HG02623 (cell line): ENCODE measurements around the gene TREX2.

Experiments used
- ATAC-seq: cut with Tn5 transposase; IDR thresholded peaks from one replicate; pipeline ENCODE4 v1.9.1; 2021; ENCODE audit warnings: moderate library complexity; ENCODE audit not compliant: unreplicated experiment

Gene TREX2, protein sequence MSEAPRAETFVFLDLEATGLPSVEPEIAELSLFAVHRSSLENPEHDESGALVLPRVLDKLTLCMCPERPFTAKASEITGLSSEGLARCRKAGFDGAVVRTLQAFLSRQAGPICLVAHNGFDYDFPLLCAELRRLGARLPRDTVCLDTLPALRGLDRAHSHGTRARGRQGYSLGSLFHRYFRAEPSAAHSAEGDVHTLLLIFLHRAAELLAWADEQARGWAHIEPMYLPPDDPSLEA

GRCh38 chrX:153445856-153446635 is at the start of gene TREX2:
Gene TREX2 (minus strand): TSS chrX:153446056. CDS start chrX:153445430, 626 bp downstream.
- no peak for ATAC-seq

DNA sequence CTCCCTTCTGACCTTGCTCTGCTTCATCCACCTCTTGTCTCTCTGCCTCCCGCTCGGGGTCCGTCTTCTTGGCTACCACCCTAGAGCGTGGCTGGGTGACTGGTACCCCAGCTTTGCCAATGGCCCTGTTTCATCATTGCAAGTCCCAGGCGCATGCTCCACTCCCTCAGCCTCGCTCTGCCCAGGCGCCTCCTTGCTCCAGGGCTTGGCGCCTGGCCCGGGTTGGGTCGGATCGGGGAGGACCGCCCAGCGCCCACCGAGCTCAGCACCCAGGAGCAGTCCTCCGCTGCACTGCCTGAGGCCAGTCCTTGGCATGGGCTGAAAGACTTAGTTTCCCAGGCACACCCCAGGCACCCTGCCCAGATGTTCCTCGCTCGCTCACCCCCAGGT is 49.5 kb upstream of the TREX2 start:
- ATAC-seq, result no peak

DNA sequence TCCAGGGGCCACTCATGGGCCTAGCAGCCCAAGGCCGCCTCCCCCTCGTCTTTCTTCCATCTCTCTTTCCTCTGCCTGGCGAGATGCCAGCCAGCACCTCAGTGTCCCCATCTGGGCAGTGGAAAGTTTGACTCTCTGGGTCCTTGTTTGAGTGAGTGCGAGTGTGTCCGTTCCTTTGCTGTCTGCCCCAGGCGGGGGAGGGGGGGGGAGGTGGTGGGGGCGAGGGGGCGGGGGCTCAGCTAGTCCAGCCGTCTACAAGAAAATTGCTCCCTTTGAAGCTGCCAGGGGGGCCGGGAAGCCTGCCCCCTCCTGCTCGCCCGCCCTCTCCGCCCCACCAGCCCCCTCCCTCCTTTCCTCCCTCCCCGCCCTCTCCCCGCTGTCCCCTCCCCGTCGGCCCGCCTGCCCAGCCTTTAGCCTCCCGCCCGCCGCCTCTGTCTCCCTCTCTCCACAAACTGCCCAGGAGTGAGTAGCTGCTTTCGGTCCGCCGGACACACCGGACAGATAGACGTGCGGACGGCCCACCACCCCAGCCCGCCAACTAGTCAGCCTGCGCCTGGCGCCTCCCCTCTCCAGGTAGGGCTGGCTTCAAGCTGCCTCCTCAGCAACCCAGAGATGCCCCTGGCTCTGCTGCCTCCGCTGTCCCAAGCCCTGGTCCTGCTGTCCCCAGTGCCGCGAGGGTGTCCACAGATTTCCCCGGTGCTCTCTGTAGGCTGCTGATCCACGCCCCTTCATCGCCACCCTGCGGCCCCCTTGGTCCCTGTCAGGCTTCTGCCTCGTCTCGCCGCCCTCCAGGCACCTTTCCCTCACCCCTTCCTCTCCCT is 48.9 kb upstream of the TREX2 start, which contains the start of gene BGN:
Gene BGN, plus strand, starts transcription at position 440 of the 821 bp plus-strand sequence. CDS start 9,652 bp downstream, outside the sequence.
- ATAC-seq, result no peak

GRCh38 chrX:153494061-153494460 is 48.2 kb upstream of the TREX2 start:
- ATAC-seq, result no peak

- ATAC-seq, result no peak
Observed at GRCh38 chrX:153493085-153493484, 47.2 kb upstream of the TREX2 start.

GRCh38 chrX:153492543-153492942 is 46.7 kb upstream of the TREX2 start:
- no peak for ATAC-seq

DNA sequence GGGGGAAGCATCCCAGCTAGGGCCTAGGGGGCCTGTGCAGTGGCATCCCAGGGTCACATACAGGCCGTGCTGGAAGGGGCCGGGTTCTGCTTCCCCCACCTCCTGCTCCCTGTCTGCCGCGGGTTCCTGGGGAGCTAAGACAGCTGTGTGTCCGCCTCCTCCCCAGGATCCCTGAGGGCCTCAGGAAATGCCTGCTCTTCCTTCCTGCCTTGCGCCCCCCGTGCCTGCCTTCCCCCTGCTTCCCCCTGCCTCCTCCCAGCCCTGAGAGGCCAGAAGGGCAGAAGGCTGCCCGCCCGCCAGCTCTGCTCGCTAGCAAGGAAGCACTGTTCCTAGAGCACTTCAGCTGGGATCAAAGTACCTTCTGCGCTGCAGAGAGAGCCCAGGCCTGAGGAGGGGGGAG is 46.1 kb upstream of the TREX2 start:
- no peak for ATAC-seq

- no peak for ATAC-seq
Observed at GRCh38 chrX:153491351-153491914, 45.6 kb upstream of the TREX2 start.

- no peak for ATAC-seq
Observed at GRCh38 chrX:153490217-153490930, 44.5 kb upstream of the TREX2 start.

GRCh38 chrX:153488231-153488914 is 42.5 kb upstream of the TREX2 start:
- no peak for ATAC-seq

DNA sequence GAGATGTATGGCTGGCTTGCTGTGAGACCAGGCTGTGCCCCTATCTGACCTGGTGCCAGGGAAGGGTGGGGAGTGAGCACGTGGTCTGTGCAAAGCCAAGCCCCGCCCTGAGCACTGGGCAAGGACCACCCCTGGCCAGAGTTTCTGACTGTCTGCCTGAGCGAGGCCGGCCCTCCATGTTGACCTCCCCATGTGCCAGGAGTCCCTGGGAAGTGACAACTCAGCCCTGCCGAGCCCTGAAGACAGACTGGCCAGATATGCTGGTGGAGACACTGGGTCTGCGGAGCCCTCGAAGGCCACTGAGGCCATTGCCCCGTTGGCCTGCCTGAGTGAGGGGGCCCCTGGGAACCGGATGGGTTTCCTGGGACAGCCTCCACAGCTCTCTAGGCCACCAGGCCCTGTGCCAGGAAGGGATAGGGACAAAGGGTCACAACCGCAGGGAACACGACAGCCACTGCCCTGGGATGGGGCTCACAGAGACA is 41.8 kb upstream of the TREX2 start:
- ATAC-seq, result no peak

DNA sequence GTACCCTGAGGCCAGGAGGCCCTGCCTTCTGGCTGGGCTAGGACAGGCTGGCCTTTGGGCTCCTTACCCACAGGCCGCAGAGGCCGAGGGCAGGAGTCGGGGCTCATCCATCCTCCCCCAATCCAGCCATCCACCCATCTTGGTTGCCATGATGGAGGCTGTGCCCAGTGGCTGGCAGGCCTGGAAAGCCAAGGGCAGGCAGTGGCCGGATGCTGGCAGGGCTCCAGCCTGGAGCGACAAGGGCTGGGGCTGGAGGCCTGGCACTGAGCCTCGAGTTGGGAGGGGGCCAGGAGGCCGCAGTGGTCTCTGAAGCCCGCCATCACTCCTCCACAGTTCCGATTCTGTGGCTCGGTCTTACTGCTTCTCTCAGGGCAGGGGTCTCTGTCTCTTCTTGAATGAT is 40.3 kb upstream of the TREX2 start:
- ATAC-seq, result no peak

- no peak for ATAC-seq
Observed at GRCh38 chrX:153485396-153486080, 39.7 kb upstream of the TREX2 start.

DNA sequence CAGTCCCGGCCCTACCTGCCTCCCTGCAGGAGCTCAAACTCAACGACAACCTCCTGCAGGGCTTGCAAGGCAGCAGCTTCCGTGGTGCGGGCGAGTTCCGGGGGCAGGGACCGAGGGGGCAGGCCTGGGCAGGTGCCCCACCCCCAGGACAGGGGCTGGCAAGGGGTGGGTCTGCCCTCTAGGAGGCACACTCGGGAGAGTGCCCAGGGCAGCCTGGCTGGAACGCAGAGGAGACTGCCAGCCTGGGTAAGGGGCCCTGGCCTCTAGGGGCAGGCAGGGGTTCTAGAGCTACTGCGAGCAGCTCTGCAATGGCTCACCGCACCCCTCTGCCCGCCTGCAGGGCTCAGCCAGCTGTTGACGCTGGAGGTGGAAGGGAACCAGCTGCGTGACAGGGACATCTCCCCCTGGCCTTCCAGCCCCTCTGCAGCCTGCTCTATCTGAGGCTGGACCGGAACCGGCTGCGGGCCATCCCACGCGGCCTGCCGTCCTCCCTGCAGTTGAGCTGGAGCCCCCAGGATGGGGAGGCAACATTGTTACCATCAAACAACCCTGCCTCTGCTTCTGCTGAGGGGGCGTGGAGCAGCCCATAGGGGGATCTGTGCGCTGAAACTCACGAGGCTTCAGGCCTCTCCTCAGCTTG is 36.6 kb upstream of the TREX2 start:
- ATAC-seq, result no peak

- no peak for ATAC-seq
Observed at GRCh38 chrX:153481043-153481442, 35.2 kb upstream of the TREX2 start.

- ATAC-seq, result no peak
Observed at GRCh38 chrX:153478746-153479145, 32.9 kb upstream of the TREX2 start.

DNA sequence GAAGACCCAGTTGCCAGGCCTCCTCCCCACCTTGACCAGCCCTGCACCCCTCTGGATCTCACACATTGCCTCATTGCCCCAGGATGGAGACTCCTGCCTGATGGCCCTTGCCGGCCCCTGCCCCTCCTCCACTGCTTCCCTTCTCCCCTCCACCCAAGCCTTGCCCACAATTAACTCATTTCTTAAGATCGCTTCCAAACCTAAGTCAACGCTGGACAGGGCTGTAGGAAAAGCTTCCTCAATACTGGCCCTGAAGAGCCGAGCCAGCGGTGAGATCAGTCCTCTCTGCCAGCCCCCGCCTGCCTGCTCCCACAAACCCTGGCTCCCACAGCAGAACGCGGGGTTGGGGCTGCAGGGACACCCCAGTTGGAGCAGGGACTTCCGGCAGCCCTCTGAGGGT is 32.0 kb upstream of the TREX2 start:
- no peak for ATAC-seq

GRCh38 chrX:153477364-153477857 is 31.6 kb upstream of the TREX2 start:
- ATAC-seq, result no peak
